ENCODE results near the gene RAB31. TPM values are rescaled to one million over a fixed set of nuclear protein-coding genes. Genes with fewer than 3 reads are reported as not detected.

RAB31 gene
- total RNA-seq, 1 donor from 2014 or later, result 47.7 TPM

DNA sequence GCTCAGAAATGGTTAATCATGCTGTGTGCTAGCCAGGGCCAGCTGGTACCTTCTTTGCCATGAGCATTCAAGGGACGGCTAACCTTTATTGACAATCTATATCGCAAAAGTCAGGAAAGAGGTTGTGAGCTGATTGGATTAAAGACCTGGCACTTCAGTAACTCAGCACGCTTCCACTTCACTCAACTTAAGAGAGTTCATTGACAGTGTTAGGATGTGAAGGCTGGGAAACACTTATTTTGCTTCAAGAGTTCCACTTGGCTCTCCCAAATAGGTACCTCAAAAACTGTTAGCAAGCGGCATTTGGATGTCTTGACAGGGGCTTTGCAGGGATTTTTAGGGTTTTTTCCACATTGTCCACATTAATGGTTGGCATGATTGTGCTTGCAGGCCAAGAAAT is 152.6 kb downstream of the RAB31 start:
- H3K27me3 ChIP-seq (ENCODE audit: control insufficient read depth, insufficient read depth, low read length), result no peaks in the 10 kb centered on the region
- H3K36me3 ChIP-seq (ENCODE audit: control insufficient read depth, insufficient read depth, low read length), result peaks cover 3% of the 10 kb centered on the region
- FAIRE-seq (peak; percentile 43), DNase-seq (ENCODE audit: low read depth) (no peak)
- TF ChIP-seq, protein P1, sequence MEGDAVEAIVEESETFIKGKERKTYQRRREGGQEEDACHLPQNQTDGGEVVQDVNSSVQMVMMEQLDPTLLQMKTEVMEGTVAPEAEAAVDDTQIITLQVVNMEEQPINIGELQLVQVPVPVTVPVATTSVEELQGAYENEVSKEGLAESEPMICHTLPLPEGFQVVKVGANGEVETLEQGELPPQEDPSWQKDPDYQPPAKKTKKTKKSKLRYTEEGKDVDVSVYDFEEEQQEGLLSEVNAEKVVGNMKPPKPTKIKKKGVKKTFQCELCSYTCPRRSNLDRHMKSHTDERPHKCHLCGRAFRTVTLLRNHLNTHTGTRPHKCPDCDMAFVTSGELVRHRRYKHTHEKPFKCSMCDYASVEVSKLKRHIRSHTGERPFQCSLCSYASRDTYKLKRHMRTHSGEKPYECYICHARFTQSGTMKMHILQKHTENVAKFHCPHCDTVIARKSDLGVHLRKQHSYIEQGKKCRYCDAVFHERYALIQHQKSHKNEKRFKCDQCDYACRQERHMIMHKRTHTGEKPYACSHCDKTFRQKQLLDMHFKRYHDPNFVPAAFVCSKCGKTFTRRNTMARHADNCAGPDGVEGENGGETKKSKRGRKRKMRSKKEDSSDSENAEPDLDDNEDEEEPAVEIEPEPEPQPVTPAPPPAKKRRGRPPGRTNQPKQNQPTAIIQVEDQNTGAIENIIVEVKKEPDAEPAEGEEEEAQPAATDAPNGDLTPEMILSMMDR (IDR thresholded peaks at IDR 0.05; ENCODE audit: insufficient read depth, low read length, severe bottlenecking), result no peak
- H3K4me3 ChIP-seq (ENCODE audit: low read depth, low read length), result no peak overlapping the region

DNA sequence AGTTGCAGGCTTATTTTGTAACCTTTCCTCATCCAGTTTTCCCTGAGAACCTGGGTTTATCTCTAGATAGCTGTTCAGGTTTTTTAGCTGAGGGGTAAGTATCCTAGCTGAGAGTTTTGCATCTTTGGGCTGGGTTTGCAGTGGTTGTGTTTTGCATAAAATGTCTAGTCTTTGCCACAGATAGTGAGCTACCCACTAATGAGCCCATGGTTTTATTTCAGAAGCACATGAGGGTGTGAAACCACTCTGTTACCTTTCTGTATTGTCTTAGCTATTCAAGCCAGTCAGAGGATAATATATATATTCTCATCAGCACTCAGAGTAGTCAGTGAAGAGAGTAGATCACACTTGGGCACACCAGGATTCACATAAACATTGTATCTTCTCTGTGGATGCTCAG is 153.1 kb downstream of the RAB31 start:
- DNase-seq (ENCODE audit: low read depth), result no peak
- no peak for FAIRE-seq
- Histone ChIP-seq H3K27me3 (ENCODE audit: control insufficient read depth, insufficient read depth, low read length) (no peaks in the 10 kb centered on the region), H3K4me3 (ENCODE audit: low read depth, low read length) (no peak overlapping the region), H3K36me3 (ENCODE audit: control insufficient read depth, insufficient read depth, low read length) (peaks cover 3% of the 10 kb centered on the region)
- TF ChIP-seq, protein P1 (IDR thresholded peaks at IDR 0.05; ENCODE audit: insufficient read depth, low read length, severe bottlenecking), result no peak

DNA sequence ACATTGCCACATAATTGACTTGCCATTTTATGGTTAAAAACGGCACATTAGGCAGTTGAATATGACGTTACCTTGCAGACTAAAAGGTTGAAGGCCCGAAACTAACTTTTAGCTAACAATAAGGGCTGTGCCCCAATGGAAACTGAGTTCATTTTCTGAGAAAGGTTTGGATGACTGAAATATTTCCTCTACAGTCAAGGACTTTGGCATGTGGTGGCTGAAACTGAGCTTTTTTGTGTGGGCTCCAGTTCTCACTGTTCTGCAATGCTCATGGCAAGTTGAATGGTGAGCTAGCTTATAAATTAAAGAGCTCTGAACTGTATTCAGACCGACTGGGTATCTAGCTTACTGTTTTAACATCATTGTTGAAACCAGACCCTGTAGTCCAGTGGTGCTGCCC is 153.8 kb downstream of the RAB31 start:
- peaks cover 3% of the 10 kb centered on the region for H3K36me3 ChIP-seq (ENCODE audit: control insufficient read depth, insufficient read depth, low read length)
- H3K4me3 ChIP-seq (ENCODE audit: low read depth, low read length), result no peak overlapping the region
- TF ChIP-seq, protein P1 (IDR thresholded peaks at IDR 0.05; ENCODE audit: insufficient read depth, low read length, severe bottlenecking), result no peak
- FAIRE-seq (no peak), DNase-seq (ENCODE audit: low read depth) (no peak)
- no peaks in the 10 kb centered on the region for H3K27me3 ChIP-seq (ENCODE audit: control insufficient read depth, insufficient read depth, low read length)

DNA sequence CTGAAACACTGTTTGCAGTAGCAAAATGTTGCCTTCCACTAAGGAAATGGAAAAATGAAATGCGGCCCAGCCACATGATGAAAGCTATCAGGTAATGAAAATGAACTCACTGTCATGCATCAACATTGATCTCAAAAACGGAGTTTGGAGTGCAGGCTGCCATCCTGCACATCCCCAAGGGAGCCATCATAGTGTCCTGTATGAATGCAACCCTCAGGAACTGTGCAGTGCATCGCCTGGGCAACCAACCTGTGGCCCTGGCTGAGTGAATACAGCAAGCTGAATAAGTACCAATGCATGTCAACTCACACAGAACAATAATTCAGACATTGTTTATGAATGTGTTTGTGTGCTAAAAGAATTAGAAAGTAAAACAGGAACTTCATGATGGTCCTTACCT is 154.6 kb downstream of the RAB31 start:
- H3K27me3 ChIP-seq (ENCODE audit: control insufficient read depth, insufficient read depth, low read length), result no peaks in the 10 kb centered on the region
- peaks cover 3% of the 10 kb centered on the region for H3K36me3 ChIP-seq (ENCODE audit: control insufficient read depth, insufficient read depth, low read length)
- no peak overlapping the region for H3K4me3 ChIP-seq (ENCODE audit: low read depth, low read length)
- TF ChIP-seq, protein P1 (IDR thresholded peaks at IDR 0.05; ENCODE audit: insufficient read depth, low read length, severe bottlenecking), result no peak
- FAIRE-seq, result no peak
- no peak for DNase-seq (ENCODE audit: low read depth)

DNA sequence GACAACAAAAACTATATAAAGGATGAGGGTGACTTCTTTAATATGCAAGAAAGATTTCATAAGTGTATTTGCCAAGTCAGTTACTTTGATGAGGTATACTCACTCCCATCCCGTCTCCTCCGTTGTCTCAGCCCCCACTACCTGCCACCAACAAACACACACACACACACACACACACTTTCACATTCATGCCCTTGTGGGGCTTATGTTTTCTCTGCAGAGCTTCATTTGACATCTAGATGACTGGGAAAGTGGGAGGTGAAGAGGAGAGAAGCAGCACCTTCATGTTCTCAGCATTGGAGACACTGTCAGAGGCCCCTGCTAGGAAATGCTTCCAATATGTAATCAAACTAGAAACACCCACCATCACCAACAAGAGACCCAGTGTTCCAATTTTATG is 155.2 kb downstream of the RAB31 start:
- Histone ChIP-seq H3K27me3 (ENCODE audit: control insufficient read depth, insufficient read depth, low read length) (no peaks in the 10 kb centered on the region), H3K4me3 (ENCODE audit: low read depth, low read length) (no peak overlapping the region), H3K36me3 (ENCODE audit: control insufficient read depth, insufficient read depth, low read length) (peaks cover 3% of the 10 kb centered on the region)
- TF ChIP-seq, protein P1 (IDR thresholded peaks at IDR 0.05; ENCODE audit: insufficient read depth, low read length, severe bottlenecking), result no peak
- DNase-seq (ENCODE audit: low read depth), result no peak
- no peak for FAIRE-seq

DNA sequence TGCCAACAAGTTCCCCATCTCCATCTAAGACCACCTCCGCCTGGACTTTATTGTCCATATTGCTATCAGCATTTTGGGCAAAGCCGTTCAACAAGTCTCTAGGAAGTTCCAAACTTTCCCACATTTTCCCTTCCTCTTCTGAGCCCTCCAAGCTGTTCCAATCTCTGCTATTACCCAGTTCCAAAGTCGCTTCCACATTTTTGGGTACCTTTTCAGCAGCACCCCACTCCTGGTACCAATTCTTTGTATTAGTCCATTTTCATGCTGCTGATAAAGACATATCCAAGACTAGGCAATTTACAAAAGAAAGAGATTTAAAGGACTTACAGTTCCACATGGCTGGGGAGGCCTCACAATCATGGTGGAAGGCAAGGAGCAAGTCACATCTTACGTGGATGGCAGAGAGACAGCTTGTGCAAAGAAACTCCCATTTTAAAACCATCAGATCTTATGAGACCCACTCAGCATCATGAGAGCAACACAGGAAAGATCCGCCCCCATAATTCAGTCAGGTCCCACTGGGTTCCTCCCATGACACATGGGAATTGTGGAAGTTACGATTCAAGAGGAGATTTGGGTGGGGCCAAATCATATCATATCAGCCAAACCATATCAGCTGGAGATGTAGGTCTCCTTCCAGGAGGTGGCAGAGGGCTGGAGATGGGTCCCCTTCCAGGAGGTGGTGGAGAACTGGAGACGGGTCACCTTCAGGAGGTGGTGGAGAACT is 157.8 kb downstream of the RAB31 start:
- H3K36me3 ChIP-seq (ENCODE audit: control insufficient read depth, insufficient read depth, low read length), result no peaks in the 10 kb centered on the region
- no peak overlapping the region for H3K4me3 ChIP-seq (ENCODE audit: low read depth, low read length)
- H3K27me3 ChIP-seq (ENCODE audit: control insufficient read depth, insufficient read depth, low read length), result no peaks in the 10 kb centered on the region
- DNase-seq (ENCODE audit: low read depth) (no peak), FAIRE-seq (no peak)
- TF ChIP-seq, protein P1 (IDR thresholded peaks at IDR 0.05; ENCODE audit: insufficient read depth, low read length, severe bottlenecking), result no peak
